Activated T-cell treated with anti-CD3 and anti-CD28 coated beads, Interleukin-2, amount 50 U/mL, for 24 hours (primary cell): ENCODE measurements around the gene ADGRV1.
"Not testable (repeated sequence)": the region's sequence is repeated elsewhere in the genome, so short reads cannot be mapped to it uniquely, and the experiment has no call there.

Source experiments
- DNase-seq: peaks from one replicate; pipeline ENCODE4 v3.0.0-alpha.2; 2020
- H3K27ac Mint-ChIP-seq: 2 replicates; pipeline ENCODE4 v1.8.0; 2020; ENCODE audit warnings: mild to moderate bottlenecking, mixed read lengths
- H3K27me3 Mint-ChIP-seq: 2 replicates; pipeline ENCODE4 v1.8.0; 2020; ENCODE audit warnings: mixed read lengths
- H3K36me3 Mint-ChIP-seq: 2 replicates; pipeline ENCODE4 v1.8.0; 2020; ENCODE audit warnings: low read depth, mixed read lengths
- H3K4me1 Mint-ChIP-seq: 2 replicates; pipeline ENCODE4 v1.8.0; 2020; ENCODE audit warnings: low read depth, mixed read lengths
- H3K4me3 Mint-ChIP-seq: 2 replicates; pipeline ENCODE4 v1.8.0; 2020; ENCODE audit warnings: mild to moderate bottlenecking, moderate library complexity, mixed read lengths
- H3K9me3 Mint-ChIP-seq: 2 replicates; pipeline ENCODE4 v1.8.0; 2020; ENCODE audit warnings: mixed read lengths

Gene ADGRV1

DNA sequence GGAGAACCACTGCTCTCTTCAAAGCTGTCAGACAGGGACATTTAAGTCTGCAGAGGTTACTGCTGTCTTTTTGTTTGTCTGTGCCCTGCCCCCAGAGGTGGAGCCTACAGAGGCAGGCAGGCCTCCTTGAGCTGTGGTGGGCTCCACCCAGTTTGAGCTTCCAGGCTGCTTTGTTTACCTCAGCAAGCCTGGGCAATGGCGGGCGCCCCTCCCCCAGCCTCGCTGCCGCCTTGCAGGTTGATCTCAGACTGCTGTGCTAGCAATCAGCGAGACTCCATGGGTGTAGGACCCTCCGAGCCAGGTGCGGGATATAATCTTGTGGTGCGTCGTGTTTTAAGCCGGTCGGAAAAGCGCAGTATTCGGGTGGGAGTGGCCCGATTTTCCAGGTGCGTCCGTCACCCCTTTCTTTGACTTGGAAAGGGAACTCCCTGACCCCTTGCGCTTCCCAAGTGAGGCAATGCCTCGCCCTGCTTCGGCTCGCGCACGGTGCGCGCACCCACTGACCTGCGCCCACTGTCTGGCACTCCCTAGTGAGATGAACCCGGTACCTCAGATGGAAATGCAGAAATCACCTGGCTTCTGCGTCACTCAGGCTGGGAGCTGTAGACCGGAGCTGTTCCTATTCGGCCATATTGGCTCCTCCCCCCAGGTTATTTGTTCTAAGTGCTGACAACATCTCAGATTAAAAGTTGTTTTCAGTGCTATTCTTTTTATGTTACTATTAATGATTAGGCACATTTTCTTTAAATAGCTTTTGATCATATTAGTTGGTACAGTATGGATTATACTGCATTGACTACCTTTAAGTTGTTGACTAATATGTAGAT is 370.6 kb downstream of the ADGRV1 start:
- H3K4me1 Mint-ChIP-seq, H3K36me3 Mint-ChIP-seq, H3K27ac Mint-ChIP-seq, DNase-seq, H3K9me3 Mint-ChIP-seq, H3K4me3 Mint-ChIP-seq: not testable (repeated sequence)
- H3K27me3 Mint-ChIP-seq, result peaks cover 14% of the 10 kb centered on the region

DNA sequence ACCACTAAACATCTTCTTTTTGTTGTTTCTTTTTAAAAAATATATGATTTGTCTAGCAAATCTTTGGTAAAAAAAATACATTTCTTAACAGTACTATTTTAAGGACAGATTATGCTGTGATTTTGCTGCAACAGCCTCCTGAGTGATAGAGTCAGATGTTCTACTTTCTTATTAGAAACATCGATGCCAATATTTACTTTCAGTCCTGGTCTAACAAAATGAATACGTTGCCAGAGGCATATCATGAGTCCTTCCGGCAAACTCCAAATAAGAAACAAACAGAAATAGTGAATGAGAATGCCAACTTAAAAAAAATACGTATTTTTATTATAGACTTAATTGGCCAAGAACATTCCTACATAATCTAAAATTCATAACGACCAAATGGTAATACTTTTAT is 371.5 kb downstream of the ADGRV1 start:
- no peak overlapping the region for H3K27ac Mint-ChIP-seq
- DNase-seq, result no peak
- H3K4me1 Mint-ChIP-seq, result peaks cover 5% of the 10 kb centered on the region

DNA sequence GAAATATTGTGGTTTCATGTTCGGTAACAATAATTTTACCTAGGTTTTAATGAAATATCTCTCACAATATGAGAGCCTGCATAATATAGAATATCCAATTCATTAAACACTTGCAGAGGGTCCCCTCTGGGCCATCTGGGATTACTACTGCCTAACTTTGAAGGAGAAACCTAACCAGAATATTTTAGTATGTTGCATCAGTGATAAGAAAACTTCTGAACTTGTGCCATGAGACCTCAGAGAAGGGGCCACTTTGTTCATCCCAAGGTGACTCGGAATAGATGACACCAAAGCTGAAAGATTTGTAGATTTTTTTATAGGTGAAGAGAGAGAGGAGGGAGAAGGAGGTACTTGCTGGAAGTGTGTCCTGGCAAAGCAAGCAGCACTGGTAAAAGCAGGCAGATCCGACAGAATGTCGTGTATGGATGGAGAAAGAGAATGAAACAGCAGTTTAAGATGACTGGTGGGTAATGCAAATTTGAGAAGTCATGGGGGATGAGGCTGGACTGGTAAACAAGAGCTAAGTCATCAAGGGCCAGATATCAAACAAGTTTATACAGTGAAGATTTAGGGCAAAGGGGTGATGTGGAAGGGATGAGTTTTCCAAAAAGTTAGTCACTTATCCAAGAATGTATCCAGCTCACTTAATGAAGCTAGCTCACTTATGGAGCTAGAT is 372.3 kb downstream of the ADGRV1 start:
- Mint-ChIP-seq H3K27me3 (peaks cover 14% of the 10 kb centered on the region), H3K27ac (no peak overlapping the region), H3K9me3 (no peaks in the 10 kb centered on the region), H3K4me3 (no peak overlapping the region), H3K4me1 (peaks cover 5% of the 10 kb centered on the region), H3K36me3 (no peaks in the 10 kb centered on the region)
- no peak for DNase-seq

More for the DNA sequence above, 371.5 kb downstream of the ADGRV1 start:
- no peaks in the 10 kb centered on the region for H3K36me3 Mint-ChIP-seq
- H3K4me3 Mint-ChIP-seq, result no peak overlapping the region
- H3K9me3 Mint-ChIP-seq, result no peaks in the 10 kb centered on the region
- peaks cover 14% of the 10 kb centered on the region for H3K27me3 Mint-ChIP-seq

DNA sequence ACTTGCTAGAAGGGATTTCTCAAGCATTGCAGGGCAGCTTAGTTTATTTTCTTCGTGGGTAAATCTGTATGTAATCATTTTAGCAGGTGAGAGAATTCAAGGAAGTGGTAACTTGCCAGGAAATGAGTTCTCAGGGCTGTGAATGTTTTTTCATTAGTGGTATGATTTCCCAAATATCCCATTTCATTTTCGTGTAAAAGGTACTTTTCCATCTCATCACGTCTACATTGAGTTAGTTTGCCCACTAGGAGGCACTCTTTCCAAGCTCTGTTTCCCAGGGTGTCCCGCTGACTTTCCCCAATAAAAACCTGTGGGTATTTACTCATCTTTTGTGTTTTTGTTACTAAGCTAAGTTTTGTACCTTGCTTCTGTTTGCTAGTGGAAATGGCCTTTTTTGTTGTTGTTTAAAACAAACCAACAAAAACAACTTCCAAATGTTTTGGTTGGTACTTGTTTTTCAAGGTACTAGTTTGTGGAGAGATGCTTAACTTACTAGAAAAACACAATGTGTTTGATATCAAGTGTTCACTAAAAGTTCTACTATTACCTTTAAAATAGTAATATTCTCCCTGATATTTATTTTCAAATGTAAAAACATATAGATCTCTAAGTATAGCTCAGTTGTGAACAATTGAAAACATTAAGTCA is 373.6 kb downstream of the ADGRV1 start:
- peaks cover 14% of the 10 kb centered on the region for H3K27me3 Mint-ChIP-seq
- H3K4me3 Mint-ChIP-seq, result no peak overlapping the region
- DNase-seq, result no peak
- H3K36me3 Mint-ChIP-seq, result no peaks in the 10 kb centered on the region
- H3K27ac Mint-ChIP-seq, result no peak overlapping the region
- peaks cover 5% of the 10 kb centered on the region for H3K4me1 Mint-ChIP-seq
- no peaks in the 10 kb centered on the region for H3K9me3 Mint-ChIP-seq

DNA sequence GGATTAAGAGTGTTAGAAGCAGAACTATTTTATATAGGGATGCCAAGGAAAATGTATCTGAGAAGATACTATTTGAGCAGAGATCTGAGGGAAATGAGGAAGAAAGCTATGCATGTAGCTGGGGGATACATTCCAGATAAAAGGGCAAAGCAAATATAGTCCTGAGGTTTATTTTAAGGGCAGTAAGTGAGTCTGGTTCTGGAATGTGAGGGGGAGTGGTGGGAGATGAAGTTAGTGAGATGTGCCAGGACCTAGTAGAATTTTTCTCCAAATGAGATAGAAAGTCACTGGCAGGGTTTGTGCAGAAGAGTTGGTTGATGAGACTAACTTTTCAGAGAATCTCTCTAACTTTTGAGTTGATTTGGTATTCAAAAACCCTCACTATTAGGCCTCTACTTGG is 374.7 kb downstream of the ADGRV1 start:
- DNase-seq, result no peak
- no peaks in the 10 kb centered on the region for H3K9me3 Mint-ChIP-seq
- no peaks in the 10 kb centered on the region for H3K36me3 Mint-ChIP-seq
- peaks cover 5% of the 10 kb centered on the region for H3K4me1 Mint-ChIP-seq
- no peak overlapping the region for H3K27ac Mint-ChIP-seq
- H3K4me3 Mint-ChIP-seq, result no peak overlapping the region
- peaks cover 14% of the 10 kb centered on the region for H3K27me3 Mint-ChIP-seq

DNA sequence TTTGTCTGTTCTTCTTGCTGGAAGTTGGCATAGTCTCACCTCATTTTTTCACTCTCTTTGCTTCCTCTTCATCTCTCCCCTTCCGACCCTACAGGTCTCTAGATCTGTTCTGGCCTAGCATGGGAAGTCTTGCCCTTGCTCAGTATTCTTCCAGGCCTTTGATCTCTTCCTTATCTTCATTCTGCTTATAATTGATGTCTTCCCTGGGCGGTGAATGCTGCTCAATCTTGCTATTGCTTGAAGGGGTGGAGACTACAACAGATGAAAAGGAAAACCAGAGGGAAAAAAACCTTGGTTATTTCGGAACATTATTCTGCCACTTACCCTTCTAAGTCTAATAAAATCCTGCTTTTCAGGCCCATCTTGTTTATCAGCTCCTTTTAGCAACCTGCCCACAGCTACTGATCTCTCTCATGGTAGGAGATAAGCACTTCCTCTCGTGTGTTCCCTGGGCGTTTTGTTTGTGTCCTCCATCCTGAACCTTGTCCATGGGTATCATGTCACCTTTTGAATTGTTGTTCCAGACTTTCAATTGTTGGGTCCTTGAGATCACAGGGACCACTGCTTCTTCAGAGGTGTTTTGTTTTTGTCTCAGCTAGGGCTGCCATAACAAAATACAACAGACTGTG is 375.6 kb downstream of the ADGRV1 start:
- no peak overlapping the region for H3K27ac Mint-ChIP-seq
- H3K4me3 Mint-ChIP-seq, result no peak overlapping the region
- H3K27me3 Mint-ChIP-seq, result peaks cover 14% of the 10 kb centered on the region
- no peak for DNase-seq
- H3K36me3 Mint-ChIP-seq, result no peaks in the 10 kb centered on the region
- peaks cover 5% of the 10 kb centered on the region for H3K4me1 Mint-ChIP-seq
- H3K9me3 Mint-ChIP-seq, result no peaks in the 10 kb centered on the region

DNA sequence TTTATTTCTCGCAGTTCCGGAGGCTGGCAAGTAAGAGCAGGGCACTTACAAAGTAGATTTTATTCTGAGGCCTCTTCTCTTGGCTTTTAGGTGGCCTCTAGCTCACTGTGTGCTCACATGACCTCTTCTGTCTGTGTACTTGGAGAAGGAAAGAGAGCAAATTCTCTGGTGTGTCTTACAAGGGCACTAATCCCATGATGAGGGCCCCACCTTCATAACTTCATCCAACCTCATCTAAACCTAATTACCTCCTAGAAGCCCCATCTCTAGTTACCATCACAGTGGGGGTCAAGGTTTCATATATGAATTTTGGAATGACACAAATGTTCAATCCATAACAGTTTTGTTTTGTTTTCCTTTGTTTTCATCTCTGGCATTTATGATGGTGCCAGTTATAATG is 376.1 kb downstream of the ADGRV1 start:
- no peak for DNase-seq
- Mint-ChIP-seq H3K27ac (no peak overlapping the region), H3K9me3 (no peaks in the 10 kb centered on the region), H3K36me3 (no peaks in the 10 kb centered on the region), H3K27me3 (peaks cover 10% of the 10 kb centered on the region), H3K4me3 (no peak overlapping the region), H3K4me1 (peaks cover 5% of the 10 kb centered on the region)

DNA sequence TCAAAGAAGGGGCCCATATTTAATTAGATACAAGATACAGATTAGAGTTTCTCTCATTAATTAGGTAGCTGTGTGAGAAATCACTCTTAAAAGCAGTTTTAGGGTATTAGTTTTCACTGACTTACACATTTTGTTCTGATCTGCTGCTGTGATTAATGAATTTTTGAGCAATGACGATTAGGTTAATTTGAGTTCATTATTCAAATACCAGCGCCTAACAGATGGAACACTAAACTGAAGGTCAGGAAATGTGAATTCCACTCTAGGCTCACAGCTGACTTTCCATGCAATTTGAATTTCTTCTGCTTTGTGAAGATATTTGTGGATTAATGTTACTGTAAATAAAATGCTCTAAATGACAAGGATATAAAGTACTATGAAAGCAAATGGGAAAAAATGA is 380.6 kb downstream of the ADGRV1 start:
- Mint-ChIP-seq H3K27me3 (no peaks in the 10 kb centered on the region), H3K36me3 (no peaks in the 10 kb centered on the region), H3K4me3 (no peak overlapping the region), H3K4me1 (peaks cover 11% of the 10 kb centered on the region), H3K9me3 (no peaks in the 10 kb centered on the region), H3K27ac (no peak overlapping the region)
- no peak for DNase-seq

DNA sequence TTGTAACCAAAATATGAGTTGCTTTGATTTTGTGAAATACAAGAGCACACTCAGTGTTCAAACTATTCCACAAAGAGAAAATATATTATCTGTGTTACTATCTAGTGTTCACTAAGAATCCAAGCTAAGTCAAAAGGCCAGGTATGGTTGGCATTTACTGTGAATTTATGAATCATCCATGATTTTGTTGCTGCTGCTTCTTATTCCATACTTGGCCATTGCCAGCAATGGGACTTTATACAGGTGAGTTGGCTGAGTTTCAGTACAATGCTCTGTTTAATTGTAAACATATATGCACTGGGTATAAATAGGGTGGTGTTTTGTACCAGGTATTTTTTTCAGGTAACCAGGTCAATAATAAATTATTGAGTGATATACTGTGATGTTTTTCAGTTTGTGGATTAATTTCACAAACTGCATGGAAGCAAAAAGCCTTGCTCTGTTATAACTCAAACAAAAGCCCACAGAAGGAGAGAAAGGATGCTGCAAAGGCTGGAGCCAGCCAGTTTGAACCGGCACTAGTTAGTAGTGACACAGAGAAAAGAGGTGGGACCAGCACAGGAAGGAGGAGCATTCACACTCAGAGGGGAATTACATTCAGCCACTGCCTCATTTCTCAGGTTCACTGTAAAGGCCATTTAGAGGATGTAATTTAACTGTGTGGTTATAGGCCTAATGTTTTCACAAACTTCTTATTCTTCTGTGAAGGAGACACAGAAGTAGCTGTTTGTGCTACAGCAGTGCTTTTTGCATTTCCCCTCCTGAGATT is 381.8 kb downstream of the ADGRV1 start:
- no peak overlapping the region for H3K27ac Mint-ChIP-seq
- peak; percentile 30 for DNase-seq
- no peaks in the 10 kb centered on the region for H3K27me3 Mint-ChIP-seq
- peaks cover 11% of the 10 kb centered on the region for H3K4me1 Mint-ChIP-seq
- no peak overlapping the region for H3K4me3 Mint-ChIP-seq
- H3K9me3 Mint-ChIP-seq, result no peaks in the 10 kb centered on the region
- no peaks in the 10 kb centered on the region for H3K36me3 Mint-ChIP-seq

DNA sequence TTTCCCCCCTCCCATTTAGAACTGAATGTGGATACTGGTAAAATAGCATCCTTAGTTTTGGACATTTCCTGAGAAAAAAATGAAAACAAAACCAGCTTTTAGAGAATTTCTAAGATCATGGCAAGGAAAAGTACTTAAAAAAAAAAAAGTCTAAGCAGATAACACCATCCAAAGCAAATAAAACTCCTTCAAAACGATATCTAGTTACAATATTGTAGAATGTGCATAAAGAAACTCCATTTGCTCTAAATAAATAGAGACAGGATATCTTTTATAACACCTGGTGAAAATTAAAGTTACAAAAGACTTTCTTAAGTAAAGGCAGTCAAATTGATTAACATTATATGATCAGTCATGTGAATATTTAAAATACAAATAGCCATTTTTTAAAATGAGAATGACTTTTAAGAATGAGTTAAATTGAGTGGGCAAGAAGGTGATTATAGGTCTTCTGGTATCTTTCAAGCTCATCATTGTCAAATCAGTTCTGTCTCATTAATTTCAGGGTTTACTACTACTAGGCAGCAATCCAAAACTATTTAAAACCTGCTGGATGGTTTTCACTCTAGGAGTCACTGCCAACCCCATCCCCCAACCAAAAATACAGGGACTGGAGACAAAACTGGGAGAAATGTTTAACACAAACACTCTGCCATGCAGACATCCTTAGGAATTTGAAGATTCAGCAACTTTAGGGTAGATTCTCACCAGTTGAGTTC is 382.6 kb downstream of the ADGRV1 start:
- Mint-ChIP-seq H3K4me3 (no peak overlapping the region), H3K4me1 (peaks cover 11% of the 10 kb centered on the region), H3K36me3 (no peaks in the 10 kb centered on the region), H3K27me3 (no peaks in the 10 kb centered on the region), H3K27ac (no peak overlapping the region), H3K9me3 (no peaks in the 10 kb centered on the region)
- DNase-seq, result no peak

DNA sequence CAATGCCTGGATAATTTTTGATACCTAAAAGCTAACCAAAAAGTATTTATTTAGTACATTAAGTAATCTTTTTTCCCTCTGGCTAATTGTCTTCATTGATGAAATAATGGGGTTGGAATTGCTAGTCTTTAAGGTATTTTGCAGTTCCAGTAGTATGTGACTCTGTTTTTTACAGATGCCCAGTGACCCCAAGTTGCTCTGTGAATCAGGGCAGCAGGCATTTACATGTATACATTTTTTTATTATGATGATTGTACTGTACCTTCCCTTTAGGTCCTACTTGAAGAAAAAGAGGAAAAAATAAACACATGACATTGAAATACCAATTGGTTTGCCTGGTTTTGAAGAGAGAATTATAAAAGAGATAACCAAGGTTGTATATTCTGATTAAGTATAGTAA is 385.5 kb downstream of the ADGRV1 start:
- Mint-ChIP-seq H3K4me1 (peaks cover 11% of the 10 kb centered on the region), H3K27ac (no peak overlapping the region), H3K27me3 (peaks cover 7% of the 10 kb centered on the region), H3K9me3 (no peaks in the 10 kb centered on the region), H3K4me3 (no peak overlapping the region), H3K36me3 (no peaks in the 10 kb centered on the region)
- no peak for DNase-seq

DNA sequence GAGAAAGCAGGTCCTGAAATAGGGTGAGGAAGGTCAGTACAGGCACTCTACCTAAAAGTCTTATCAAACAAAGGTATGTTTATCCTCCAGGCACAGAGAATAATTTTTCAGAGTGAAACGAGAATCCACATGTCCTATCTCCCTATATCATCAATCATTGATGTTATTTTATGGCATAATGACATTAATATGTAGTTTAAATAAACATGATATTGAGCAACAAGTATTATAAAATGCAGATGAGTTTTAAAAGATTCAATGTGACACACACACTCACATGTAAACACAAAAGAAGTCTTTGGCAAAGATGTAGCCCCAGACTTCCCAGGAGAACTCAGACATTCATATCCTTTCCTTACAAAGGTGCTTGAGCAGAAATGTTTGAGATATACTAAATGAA is 389.1 kb downstream of the ADGRV1 start:
- no peaks in the 10 kb centered on the region for H3K36me3 Mint-ChIP-seq

DNA sequence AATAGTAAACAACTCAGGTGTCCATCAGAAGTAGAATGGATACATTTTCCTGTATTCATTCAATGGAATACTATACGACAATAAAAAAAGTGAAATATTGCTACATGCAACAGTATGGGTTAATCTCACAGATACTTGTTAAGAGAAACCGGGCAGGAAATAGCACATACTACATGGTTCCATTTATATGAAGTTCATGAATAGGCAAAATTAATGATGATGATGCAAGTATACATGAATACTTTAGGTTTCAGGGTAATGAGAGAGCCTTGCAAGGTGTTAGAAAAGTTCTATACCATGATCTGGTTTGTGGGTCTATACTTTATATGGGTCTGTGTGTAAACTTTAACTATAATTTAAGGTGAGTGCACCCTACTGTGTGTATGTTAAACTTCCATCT is 390.4 kb downstream of the ADGRV1 start:
- Mint-ChIP-seq H3K9me3 (no peaks in the 10 kb centered on the region), H3K4me1 (no peaks in the 10 kb centered on the region), H3K36me3 (no peaks in the 10 kb centered on the region), H3K27ac (no peak overlapping the region), H3K4me3 (no peak overlapping the region), H3K27me3 (peaks cover 32% of the 10 kb centered on the region)
- DNase-seq, result no peak

More for the DNA sequence above, 389.1 kb downstream of the ADGRV1 start:
- peaks cover 24% of the 10 kb centered on the region for H3K27me3 Mint-ChIP-seq
- no peak overlapping the region for H3K4me3 Mint-ChIP-seq
- no peaks in the 10 kb centered on the region for H3K9me3 Mint-ChIP-seq
- no peak for DNase-seq
- H3K4me1 Mint-ChIP-seq, result no peaks in the 10 kb centered on the region
- H3K27ac Mint-ChIP-seq, result no peak overlapping the region
